Astrocyte (in vitro differentiated cells and primary cell): ENCODE measurements around the gene CACHD1.

ENCODE experiments used
- CTCF ChIP-seq: IDR thresholded peaks from 2 replicates; pipeline ENCODE4 v1.5.1; 2011; ENCODE audit warnings: low read depth, mild to moderate bottlenecking, inconsistent platforms, low read length, moderate library complexity; ENCODE audit not compliant: insufficient read depth
- EZH2 ChIP-seq: IDR thresholded peaks from 2 replicates; pipeline ENCODE4 v1.6.1; 2012; ENCODE audit warnings: mild to moderate bottlenecking, low read length, inconsistent platforms; ENCODE audit not compliant: insufficient read depth

- TF ChIP-seq CTCF, result no peak
- no peak for TF ChIP-seq EZH2
These were observed 17.1 kb downstream of the CACHD1 start for GRCh38 chr1:64487061-64487460.
